HepG2 (cell line): ENCODE measurements around the gene CYSLTR2.

ENCODE experiments used
- KDM2A ChIP-seq: sonication (generic); formaldehyde crosslinking; IDR thresholded peaks from 2 replicates; pipeline ENCODE4 v1.4.0; 2020; ENCODE audit warnings: low read depth, missing genetic modification reagents, borderline replicate concordance
- ZFP36L1 ChIP-seq: sonication (generic); formaldehyde crosslinking; IDR thresholded peaks from 2 replicates; pipeline ENCODE4 v1.8.0; 2022; ENCODE audit warnings: mild to moderate bottlenecking, missing genetic modification reagents, moderate library complexity
- TF ChIP-seq, protein P1 (sequence below): sonication (generic); formaldehyde crosslinking; IDR thresholded peaks from 2 replicates; pipeline ENCODE4 v1.5.0; 2020; ENCODE audit warnings: mild to moderate bottlenecking, missing genetic modification reagents, moderate library complexity

DNA sequence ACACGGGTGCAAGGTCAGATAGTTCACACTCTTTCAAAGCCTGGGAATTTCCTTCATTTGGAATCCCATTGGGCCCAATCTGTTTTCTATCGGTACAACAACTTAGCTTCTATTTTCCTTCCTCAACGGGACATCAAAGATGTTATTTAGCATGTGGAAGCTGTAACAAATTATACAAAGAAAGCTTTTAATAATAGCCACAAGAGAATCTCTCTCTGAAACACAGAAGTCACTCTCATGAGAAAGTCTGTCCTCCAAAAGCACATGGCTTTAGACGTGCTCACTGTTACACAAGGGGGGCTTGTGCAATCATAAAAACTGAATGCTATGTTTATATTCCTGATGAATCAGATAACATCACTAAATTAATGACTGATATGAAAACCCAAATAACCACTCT is 28.9 kb upstream of the CYSLTR2 start:
- TF ChIP-seq, protein P1, sequence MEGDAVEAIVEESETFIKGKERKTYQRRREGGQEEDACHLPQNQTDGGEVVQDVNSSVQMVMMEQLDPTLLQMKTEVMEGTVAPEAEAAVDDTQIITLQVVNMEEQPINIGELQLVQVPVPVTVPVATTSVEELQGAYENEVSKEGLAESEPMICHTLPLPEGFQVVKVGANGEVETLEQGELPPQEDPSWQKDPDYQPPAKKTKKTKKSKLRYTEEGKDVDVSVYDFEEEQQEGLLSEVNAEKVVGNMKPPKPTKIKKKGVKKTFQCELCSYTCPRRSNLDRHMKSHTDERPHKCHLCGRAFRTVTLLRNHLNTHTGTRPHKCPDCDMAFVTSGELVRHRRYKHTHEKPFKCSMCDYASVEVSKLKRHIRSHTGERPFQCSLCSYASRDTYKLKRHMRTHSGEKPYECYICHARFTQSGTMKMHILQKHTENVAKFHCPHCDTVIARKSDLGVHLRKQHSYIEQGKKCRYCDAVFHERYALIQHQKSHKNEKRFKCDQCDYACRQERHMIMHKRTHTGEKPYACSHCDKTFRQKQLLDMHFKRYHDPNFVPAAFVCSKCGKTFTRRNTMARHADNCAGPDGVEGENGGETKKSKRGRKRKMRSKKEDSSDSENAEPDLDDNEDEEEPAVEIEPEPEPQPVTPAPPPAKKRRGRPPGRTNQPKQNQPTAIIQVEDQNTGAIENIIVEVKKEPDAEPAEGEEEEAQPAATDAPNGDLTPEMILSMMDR (CRISPR knock-in tag) = no peak
- TF ChIP-seq ZFP36L1 (CRISPR knock-in tag) = no peak
- no peak for TF ChIP-seq KDM2A (CRISPR knock-in tag)
